HCT116 (cell line): Measurements from ENCODE around the gene C13orf46. TPM values are rescaled to one million over a fixed set of nuclear protein-coding genes. Genes with fewer than 3 reads are reported as not detected.

Source experiments
- ATAC-seq: fragments of 200-7000 bp; cut with Tn5 transposase; 2 replicates; pipeline ENCODE4 v1.9.1; 2020; ENCODE audit warnings: mild to moderate bottlenecking, moderate library complexity
- BruUV-seq: library from RNA; stranded (reverse); fragments of 400-500 nt; replicated peaks from 2 replicates; lab custom pipeline; 2021; lab: Mats Ljungman, UMichigan
- CTCF ChIA-PET: fragments of 300-600 bp; sonication (Branson Sonifier 250); formaldehyde crosslinking; loops from one replicate; lab custom pipeline; 2021; ENCODE audit warnings: antibody characterized with exemption; lab: Charles Lee
- POLR2A ChIA-PET: fragments of 300-600, 350-600 bp; sonication (Branson Sonifier 250); formaldehyde crosslinking; loops from one replicate; lab custom pipeline; 2021; ENCODE audit warnings: antibody characterized with exemption; lab: Charles Lee
- RAD21 ChIA-PET, 2 experiments: fragments of 300-600 bp; sonication (Branson Sonifier 250); formaldehyde crosslinking; loops; one replicate each; lab custom pipeline; 2023; ENCODE audit warnings: low total read pairs in 2 of 2; ENCODE audit not compliant: uncharacterized antibody in 2 of 2, unreplicated experiment in 2 of 2, low non-redundant PET in 1 of 2; lab: Charles Lee
- DNase-seq: peaks from one replicate; pipeline ENCODE4 v3.0.0-alpha.2; 2010; ENCODE audit warnings: low read depth, low spot score
- H2AFZ ChIP-seq: fragments of 200-600 bp; shearing (Covaris generic), sonication (generic); 2 replicates; pipeline ENCODE4 v1.6.1; 2017; ENCODE audit warnings: low read depth, mixed run types, mixed read lengths, antibody characterized with exemption, low read length; ENCODE audit not compliant: poor library complexity, severe bottlenecking
- H3K27ac ChIP-seq: 2 replicates; pipeline ENCODE4 v1.5.1; 2012; ENCODE audit warnings: low read depth, low read length
- H3K27me3 ChIP-seq: fragments of 200-600 bp; sonication (generic); 2 replicates; pipeline ENCODE4 v1.6.1; 2016; ENCODE audit warnings: mixed run types, low read length, mixed read lengths; ENCODE audit not compliant: insufficient read depth
- H3K36me3 ChIP-seq, 2 experiments: fragments of 200-500 bp in 1 of 2; fragments of 200-600 bp in 1 of 2; sonication (Bioruptor generic) in 1 of 2; sonication (generic) in 1 of 2; 2 replicates each; pipeline versions ENCODE4 v1.5.1 to v1.6.1; 2014 to 2016; ENCODE audit warnings: low read length in 2 of 2, inconsistent platforms in 1 of 2, mixed read lengths in 1 of 2, mixed run types in 1 of 2; ENCODE audit not compliant: insufficient read depth in 2 of 2, control insufficient read depth in 1 of 2
- H3K4me1 ChIP-seq, 2 experiments: fragments of 200-600 bp in 1 of 2; sonication (generic) in 1 of 2; 2 replicates each; pipeline versions ENCODE4 v1.5.1 to v1.6.1; 2012 to 2017; ENCODE audit warnings: low read length in 2 of 2, inconsistent platforms in 1 of 2, mild to moderate bottlenecking in 1 of 2, mixed read lengths in 1 of 2, mixed run types in 1 of 2, moderate library complexity in 1 of 2; ENCODE audit not compliant: insufficient read depth in 2 of 2, control insufficient read depth in 1 of 2
- H3K4me2 ChIP-seq: fragments of 200-600 bp; sonication (generic); 2 replicates; pipeline ENCODE4 v1.6.1; 2017; ENCODE audit warnings: mixed run types, low read length, mixed read lengths
- H3K4me3 ChIP-seq, 2 experiments: fragments of 200-600 bp in 1 of 2; sonication (generic) in 1 of 2; replicated peaks in 1 of 2; 2 replicates each; pipeline ENCODE4 v1.5.1; 2011 to 2016; ENCODE audit warnings: low read length in 2 of 2, control low read depth in 1 of 2, low read depth in 1 of 2, mild to moderate bottlenecking in 1 of 2, mixed read lengths in 1 of 2, mixed run types in 1 of 2
- H3K79me2 ChIP-seq: fragments of 200-600 bp; sonication (generic); 2 replicates; pipeline ENCODE4 v1.6.1; 2017; ENCODE audit warnings: mild to moderate bottlenecking, mixed run types, low read length, moderate library complexity, mixed read lengths; ENCODE audit not compliant: insufficient read depth
- H3K9ac ChIP-seq: fragments of 200-600 bp; sonication (generic); 2 replicates; pipeline ENCODE4 v1.6.1; 2016; ENCODE audit warnings: low read length, mixed read lengths
- H3K9me2 ChIP-seq: fragments of 200-600 bp; sonication (generic), shearing (Covaris generic); 2 replicates; pipeline ENCODE4 v1.6.1; 2017; ENCODE audit warnings: mixed run types, mild to moderate bottlenecking, moderate library complexity; ENCODE audit not compliant: insufficient read depth
- H3K9me3 ChIP-seq, 2 experiments: fragments of 200-500 bp in 1 of 2; fragments of 200-600 bp in 1 of 2; sonication (Bioruptor generic) in 1 of 2; sonication (generic) in 1 of 2; 2 replicates each; pipeline ENCODE4 v1.6.1; 2014 to 2017; ENCODE audit warnings: low read length in 2 of 2, mixed read lengths in 2 of 2, inconsistent platforms in 1 of 2, low read depth in 1 of 2, mild to moderate bottlenecking in 1 of 2, mixed run types in 1 of 2, moderate library complexity in 1 of 2; ENCODE audit not compliant: control insufficient read depth in 1 of 2, insufficient read depth in 1 of 2
- H4K20me1 ChIP-seq: fragments of 200-600 bp; sonication (generic), shearing (Covaris generic); 2 replicates; pipeline ENCODE4 v1.6.1; 2017; ENCODE audit warnings: mixed run types, mild to moderate bottlenecking, moderate library complexity; ENCODE audit not compliant: insufficient read depth
- CBX3 ChIP-seq: IDR thresholded peaks from 2 replicates; pipeline ENCODE4 v1.6.1; 2012; ENCODE audit warnings: low read depth
- CEBPB ChIP-seq: IDR thresholded peaks from 2 replicates; pipeline ENCODE4 v1.6.1; 2012; ENCODE audit warnings: low read depth
- EGR1 ChIP-seq: IDR thresholded peaks from 2 replicates; pipeline ENCODE4 v1.6.1; 2012; ENCODE audit warnings: low read depth
- ELF1 ChIP-seq: IDR thresholded peaks from 2 replicates; pipeline ENCODE4 v1.6.1; 2012; ENCODE audit warnings: low read depth, borderline replicate concordance
- EZH2 ChIP-seq: fragments of 200-600 bp; sonication (generic); IDR thresholded peaks from 2 replicates; pipeline ENCODE4 v1.6.1; 2017; ENCODE audit warnings: antibody characterized with exemption, mixed run types
- EZH2phosphoT487 ChIP-seq: fragments of 200-600 bp; IDR thresholded peaks from 2 replicates; pipeline ENCODE4 v1.6.1; 2018; ENCODE audit warnings: antibody characterized with exemption, borderline replicate concordance
- FOSL1 ChIP-seq: IDR thresholded peaks from 2 replicates; pipeline ENCODE4 v1.6.1; 2012; ENCODE audit warnings: low read depth
- POLR2A ChIP-seq: IDR thresholded peaks from 2 replicates; pipeline ENCODE4 v1.7.0; 2011; ENCODE audit warnings: borderline replicate concordance; ENCODE audit not compliant: insufficient read depth, insufficient read length; ENCODE audit errors: extremely low read depth
- SP1 ChIP-seq: IDR thresholded peaks from 2 replicates; pipeline ENCODE4 v1.6.1; 2012; ENCODE audit warnings: low read depth
- SRF ChIP-seq: IDR thresholded peaks from 2 replicates; pipeline ENCODE4 v1.6.1; 2012; ENCODE audit warnings: low read depth
- TCF7L2 ChIP-seq: IDR thresholded peaks from 2 replicates; pipeline ENCODE4 v1.7.0; 2011; ENCODE audit warnings: borderline replicate concordance, inconsistent platforms; ENCODE audit not compliant: insufficient read depth, insufficient read length; ENCODE audit errors: extremely low read depth
- intact Hi-C: fragments of 100-400 bp; cut with micrococcal nuclease; formaldehyde crosslinking; loops from 2 replicates; pipeline ENCODE4 v1.10.0; 2022
- total RNA-seq: library from RNA; stranded (reverse); gene quantifications from one replicate; pipeline ENCODE4 v1.2.1, GENCODE V29; 2021; ENCODE audit not compliant: unreplicated experiment
- TF ChIP-seq, protein P1 (sequence below): IDR thresholded peaks from 2 replicates; pipeline ENCODE4 v1.6.1; 2012; ENCODE audit warnings: low read depth
- TF ChIP-seq, protein P2 (sequence below): IDR thresholded peaks from 2 replicates; pipeline ENCODE4 v1.6.1; 2011; ENCODE audit warnings: mild to moderate bottlenecking, low read length, moderate library complexity; ENCODE audit not compliant: insufficient replicate concordance; ENCODE audit errors: extremely low read depth
- TF ChIP-seq, protein P3 (sequence below): IDR thresholded peaks from 2 replicates; pipeline ENCODE4 v1.6.1; 2012
- TF ChIP-seq, protein P4 (sequence below): IDR thresholded peaks from 2 replicates; pipeline ENCODE4 v1.6.1; 2012

C13orf46 gene
- total RNA-seq, 1 experiment from 2014 or later, result 0.93 TPM

DNA sequence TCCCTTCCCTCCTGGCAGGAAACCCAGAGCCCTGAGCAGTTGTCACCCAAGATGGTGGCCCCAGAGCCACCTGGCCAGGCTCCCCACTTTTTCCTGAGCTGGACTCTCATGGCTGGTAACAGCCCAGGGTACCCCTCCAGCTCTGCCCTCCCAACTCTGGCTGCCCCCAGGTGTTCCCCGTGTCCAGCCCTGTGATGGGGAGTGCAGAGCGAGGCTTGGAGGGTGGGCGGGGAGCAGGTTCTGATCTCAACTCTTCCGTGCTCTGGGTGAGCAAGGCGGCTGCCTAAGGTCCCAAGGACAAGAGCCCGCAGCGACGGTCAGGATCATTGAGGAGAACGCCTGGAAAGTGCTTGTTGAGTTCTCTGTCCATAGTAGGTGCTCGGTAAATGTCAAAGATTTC lies 55.3 kb downstream of the C13orf46 start:
- BruUV-seq, result no TSS peak
- peaks cover 12 to 20% of the 10 kb centered on the region in 2 experiments for H3K4me1 ChIP-seq
- H3K4me3 ChIP-seq, result no peak overlapping the region
- intact Hi-C loops, result no loop called here
- no peaks in the 10 kb centered on the region for H3K27me3 ChIP-seq
- no peaks in the 10 kb centered on the region for H3K36me3 ChIP-seq
- no peak overlapping the region for H2AFZ ChIP-seq
- POLR2A ChIA-PET, result no interaction called here
- CTCF ChIA-PET, result no interaction called here
- H4K20me1 ChIP-seq, result no peaks in the 10 kb centered on the region
- H3K9me3 ChIP-seq, result peaks cover 3 to 6% of the 10 kb centered on the region in 2 experiments; a peak in 1 of 4 replicates
- H3K79me2 ChIP-seq, result no peaks in the 10 kb centered on the region
- no peak for DNase-seq
- no peak overlapping the region for H3K9ac ChIP-seq
- TF ChIP-seq TCF7L2, result no peak
- H3K27ac ChIP-seq, result no peak overlapping the region
- RAD21 ChIA-PET, result no interaction called here
- no peak for ATAC-seq
- no peak overlapping the region for H3K4me2 ChIP-seq
- no peaks in the 10 kb centered on the region for H3K9me2 ChIP-seq

DNA sequence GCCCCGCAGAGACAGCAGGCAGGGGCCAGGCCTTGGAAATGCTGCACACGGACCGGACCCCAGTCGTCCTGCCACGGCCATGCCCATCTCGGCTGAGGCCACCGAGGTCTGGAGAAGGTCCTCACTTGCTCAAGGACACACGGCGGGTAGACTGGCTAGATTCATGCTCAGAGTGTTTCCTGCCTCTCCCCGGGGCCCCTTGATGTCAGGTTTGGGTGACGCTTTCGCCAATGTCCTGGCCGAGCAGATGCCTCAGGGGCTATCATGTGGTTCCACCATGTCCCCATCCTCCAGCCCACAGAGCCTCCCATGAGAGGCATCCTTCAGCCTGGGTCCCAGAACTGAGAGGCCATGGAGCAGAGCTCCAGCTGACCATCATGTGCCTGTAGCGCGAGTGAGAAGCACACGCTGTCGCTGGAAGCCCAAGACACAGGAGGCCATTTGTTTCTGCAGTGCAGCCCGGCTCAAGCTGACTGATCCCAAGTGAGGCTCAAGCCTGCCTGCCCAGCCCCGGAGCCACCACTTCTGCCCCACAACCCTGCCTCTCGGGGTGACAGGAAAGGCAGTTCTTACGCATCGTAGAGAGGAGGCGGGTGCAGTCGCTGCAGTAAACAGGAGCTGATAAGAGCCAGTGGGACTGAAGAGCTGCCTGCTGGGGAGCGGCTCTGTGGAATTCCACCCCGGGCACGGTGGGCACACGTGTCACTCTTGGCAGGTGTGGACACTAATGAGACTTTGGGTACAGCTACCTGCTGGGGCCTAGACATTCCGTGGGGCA lies 56.1 kb downstream of the C13orf46 start:
- intact Hi-C loops, result no loop called here
- H3K27me3 ChIP-seq, result no peaks in the 10 kb centered on the region
- H2AFZ ChIP-seq, result no peak overlapping the region
- TF ChIP-seq, protein P1, sequence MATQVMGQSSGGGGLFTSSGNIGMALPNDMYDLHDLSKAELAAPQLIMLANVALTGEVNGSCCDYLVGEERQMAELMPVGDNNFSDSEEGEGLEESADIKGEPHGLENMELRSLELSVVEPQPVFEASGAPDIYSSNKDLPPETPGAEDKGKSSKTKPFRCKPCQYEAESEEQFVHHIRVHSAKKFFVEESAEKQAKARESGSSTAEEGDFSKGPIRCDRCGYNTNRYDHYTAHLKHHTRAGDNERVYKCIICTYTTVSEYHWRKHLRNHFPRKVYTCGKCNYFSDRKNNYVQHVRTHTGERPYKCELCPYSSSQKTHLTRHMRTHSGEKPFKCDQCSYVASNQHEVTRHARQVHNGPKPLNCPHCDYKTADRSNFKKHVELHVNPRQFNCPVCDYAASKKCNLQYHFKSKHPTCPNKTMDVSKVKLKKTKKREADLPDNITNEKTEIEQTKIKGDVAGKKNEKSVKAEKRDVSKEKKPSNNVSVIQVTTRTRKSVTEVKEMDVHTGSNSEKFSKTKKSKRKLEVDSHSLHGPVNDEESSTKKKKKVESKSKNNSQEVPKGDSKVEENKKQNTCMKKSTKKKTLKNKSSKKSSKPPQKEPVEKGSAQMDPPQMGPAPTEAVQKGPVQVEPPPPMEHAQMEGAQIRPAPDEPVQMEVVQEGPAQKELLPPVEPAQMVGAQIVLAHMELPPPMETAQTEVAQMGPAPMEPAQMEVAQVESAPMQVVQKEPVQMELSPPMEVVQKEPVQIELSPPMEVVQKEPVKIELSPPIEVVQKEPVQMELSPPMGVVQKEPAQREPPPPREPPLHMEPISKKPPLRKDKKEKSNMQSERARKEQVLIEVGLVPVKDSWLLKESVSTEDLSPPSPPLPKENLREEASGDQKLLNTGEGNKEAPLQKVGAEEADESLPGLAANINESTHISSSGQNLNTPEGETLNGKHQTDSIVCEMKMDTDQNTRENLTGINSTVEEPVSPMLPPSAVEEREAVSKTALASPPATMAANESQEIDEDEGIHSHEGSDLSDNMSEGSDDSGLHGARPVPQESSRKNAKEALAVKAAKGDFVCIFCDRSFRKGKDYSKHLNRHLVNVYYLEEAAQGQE, result no peak
- TF ChIP-seq SRF (no peak), ELF1 (no peak), SP1 (no peak), FOSL1 (no peak), POLR2A (no peak), EZH2 (no peak), EGR1 (no peak), EZH2phosphoT487 (no peak), CBX3 (no peak), CEBPB (no peak)
- TF ChIP-seq, protein P2, sequence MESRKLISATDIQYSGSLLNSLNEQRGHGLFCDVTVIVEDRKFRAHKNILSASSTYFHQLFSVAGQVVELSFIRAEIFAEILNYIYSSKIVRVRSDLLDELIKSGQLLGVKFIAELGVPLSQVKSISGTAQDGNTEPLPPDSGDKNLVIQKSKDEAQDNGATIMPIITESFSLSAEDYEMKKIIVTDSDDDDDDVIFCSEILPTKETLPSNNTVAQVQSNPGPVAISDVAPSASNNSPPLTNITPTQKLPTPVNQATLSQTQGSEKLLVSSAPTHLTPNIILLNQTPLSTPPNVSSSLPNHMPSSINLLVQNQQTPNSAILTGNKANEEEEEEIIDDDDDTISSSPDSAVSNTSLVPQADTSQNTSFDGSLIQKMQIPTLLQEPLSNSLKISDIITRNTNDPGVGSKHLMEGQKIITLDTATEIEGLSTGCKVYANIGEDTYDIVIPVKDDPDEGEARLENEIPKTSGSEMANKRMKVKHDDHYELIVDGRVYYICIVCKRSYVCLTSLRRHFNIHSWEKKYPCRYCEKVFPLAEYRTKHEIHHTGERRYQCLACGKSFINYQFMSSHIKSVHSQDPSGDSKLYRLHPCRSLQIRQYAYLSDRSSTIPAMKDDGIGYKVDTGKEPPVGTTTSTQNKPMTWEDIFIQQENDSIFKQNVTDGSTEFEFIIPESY, result no peak
- TF ChIP-seq, protein P3, sequence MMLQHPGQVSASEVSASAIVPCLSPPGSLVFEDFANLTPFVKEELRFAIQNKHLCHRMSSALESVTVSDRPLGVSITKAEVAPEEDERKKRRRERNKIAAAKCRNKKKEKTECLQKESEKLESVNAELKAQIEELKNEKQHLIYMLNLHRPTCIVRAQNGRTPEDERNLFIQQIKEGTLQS, result no peak
- TF ChIP-seq, protein P4, sequence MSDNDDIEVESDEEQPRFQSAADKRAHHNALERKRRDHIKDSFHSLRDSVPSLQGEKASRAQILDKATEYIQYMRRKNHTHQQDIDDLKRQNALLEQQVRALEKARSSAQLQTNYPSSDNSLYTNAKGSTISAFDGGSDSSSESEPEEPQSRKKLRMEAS, result no peak

More for the DNA sequence above, 56.1 kb downstream of the C13orf46 start:
- H3K27ac ChIP-seq, result no peak overlapping the region
- H3K79me2 ChIP-seq, result no peaks in the 10 kb centered on the region
- H3K4me1 ChIP-seq, result peaks cover 12 to 27% of the 10 kb centered on the region in 2 experiments
- ATAC-seq (no peak), DNase-seq (no peak)
- no peak overlapping the region for H3K4me3 ChIP-seq
- H3K9me3 ChIP-seq, result peaks cover 3 to 6% of the 10 kb centered on the region in 2 experiments; a peak in 1 of 4 replicates
- POLR2A ChIA-PET, result no interaction called here
- no peaks in the 10 kb centered on the region for H3K9me2 ChIP-seq
- H3K36me3 ChIP-seq, result no peaks in the 10 kb centered on the region
- H3K9ac ChIP-seq, result no peak overlapping the region
- H4K20me1 ChIP-seq, result no peaks in the 10 kb centered on the region
- H3K4me2 ChIP-seq, result no peak overlapping the region
- CTCF ChIA-PET, result no interaction called here
- no TSS peak for BruUV-seq
- RAD21 ChIA-PET, result no interaction called here
